ENCODE measurements around the gene FAAH2.
"Not testable (repeated sequence)": the region's sequence is repeated elsewhere in the genome, so short reads cannot be mapped to it uniquely, and the experiment has no call there.

FAAH2 gene

DNA sequence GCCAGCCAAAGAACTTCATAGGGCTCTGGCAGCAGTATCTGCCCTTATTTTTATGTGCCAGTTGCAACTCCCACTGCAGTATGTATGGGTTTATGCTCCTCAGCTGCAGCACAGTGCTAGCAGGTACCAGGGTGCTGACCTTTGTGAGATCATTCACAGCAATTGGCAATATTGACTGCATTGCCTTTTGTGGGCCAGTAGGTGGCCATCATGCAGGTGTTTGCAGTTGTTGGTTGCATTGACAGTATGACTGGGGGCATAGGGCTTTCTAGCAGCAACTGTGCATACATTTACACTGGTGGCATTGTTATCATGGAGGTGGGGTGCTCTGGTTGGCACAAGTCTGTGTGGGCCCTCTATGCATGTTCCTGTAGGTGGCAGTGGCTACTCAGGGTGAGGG lies 42.5 kb downstream of the FAAH2 start:
- TF ChIP-seq POLR2AphosphoS5 (IDR thresholded peaks at IDR 0.05; ENCODE audit: low read depth) (no peak), GABPA (IDR thresholded peaks at IDR 0.05; ENCODE audit: low read depth) (no peak), SPI1 (IDR thresholded peaks at IDR 0.05; ENCODE audit: borderline replicate concordance, low read depth) (no peak), CTCF (IDR thresholded peaks at IDR 0.05; ENCODE audit: insufficient read depth, low read length) (no peak)
- TF ChIP-seq, protein P1, sequence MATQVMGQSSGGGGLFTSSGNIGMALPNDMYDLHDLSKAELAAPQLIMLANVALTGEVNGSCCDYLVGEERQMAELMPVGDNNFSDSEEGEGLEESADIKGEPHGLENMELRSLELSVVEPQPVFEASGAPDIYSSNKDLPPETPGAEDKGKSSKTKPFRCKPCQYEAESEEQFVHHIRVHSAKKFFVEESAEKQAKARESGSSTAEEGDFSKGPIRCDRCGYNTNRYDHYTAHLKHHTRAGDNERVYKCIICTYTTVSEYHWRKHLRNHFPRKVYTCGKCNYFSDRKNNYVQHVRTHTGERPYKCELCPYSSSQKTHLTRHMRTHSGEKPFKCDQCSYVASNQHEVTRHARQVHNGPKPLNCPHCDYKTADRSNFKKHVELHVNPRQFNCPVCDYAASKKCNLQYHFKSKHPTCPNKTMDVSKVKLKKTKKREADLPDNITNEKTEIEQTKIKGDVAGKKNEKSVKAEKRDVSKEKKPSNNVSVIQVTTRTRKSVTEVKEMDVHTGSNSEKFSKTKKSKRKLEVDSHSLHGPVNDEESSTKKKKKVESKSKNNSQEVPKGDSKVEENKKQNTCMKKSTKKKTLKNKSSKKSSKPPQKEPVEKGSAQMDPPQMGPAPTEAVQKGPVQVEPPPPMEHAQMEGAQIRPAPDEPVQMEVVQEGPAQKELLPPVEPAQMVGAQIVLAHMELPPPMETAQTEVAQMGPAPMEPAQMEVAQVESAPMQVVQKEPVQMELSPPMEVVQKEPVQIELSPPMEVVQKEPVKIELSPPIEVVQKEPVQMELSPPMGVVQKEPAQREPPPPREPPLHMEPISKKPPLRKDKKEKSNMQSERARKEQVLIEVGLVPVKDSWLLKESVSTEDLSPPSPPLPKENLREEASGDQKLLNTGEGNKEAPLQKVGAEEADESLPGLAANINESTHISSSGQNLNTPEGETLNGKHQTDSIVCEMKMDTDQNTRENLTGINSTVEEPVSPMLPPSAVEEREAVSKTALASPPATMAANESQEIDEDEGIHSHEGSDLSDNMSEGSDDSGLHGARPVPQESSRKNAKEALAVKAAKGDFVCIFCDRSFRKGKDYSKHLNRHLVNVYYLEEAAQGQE (IDR thresholded peaks at IDR 0.05; ENCODE audit: insufficient replicate concordance, low read depth): no peak
- DNase-seq (ENCODE audit: low read depth in 1 of 2, low spot score in 1 of 2): no peak
- no peak overlapping the region for H3K27ac ChIP-seq (replicated peaks)
- H3K4me3 ChIP-seq (replicated peaks; ENCODE audit: insufficient read depth, low read length): no peak overlapping the region
- H3K27me3 ChIP-seq (ENCODE audit: insufficient read depth, poor library complexity, severe bottlenecking): no peaks in the 10 kb centered on the region

DNA sequence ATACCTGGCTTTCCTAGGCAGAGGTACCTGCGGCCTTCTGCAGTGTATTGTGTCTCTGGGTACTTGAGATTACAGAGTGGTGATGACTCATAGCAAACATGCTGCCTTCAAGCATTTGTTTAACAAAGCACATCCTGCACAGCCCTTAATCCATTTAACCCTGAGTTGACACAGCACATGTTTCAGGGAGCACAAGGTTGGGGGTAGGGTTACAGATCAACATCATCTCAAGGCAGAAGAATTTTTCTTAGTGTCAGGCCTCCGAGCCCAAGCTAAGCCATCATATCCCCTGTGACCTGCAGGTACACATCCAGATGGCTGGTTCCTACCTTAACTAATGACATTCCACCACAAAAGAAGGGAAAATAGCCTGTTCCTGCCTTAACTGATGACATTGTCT lies 49.3 kb downstream of the FAAH2 start:
- not testable (repeated sequence) for H3K27ac ChIP-seq (replicated peaks); DNase-seq (ENCODE audit: low read depth in 1 of 2, low spot score in 1 of 2); H3K4me3 ChIP-seq (replicated peaks; ENCODE audit: insufficient read depth, low read length); H3K27me3 ChIP-seq (ENCODE audit: insufficient read depth, poor library complexity, severe bottlenecking)

- Histone ChIP-seq H3K4me3 (replicated peaks; ENCODE audit: insufficient read depth, low read length) (no peak overlapping the region), H3K27ac (replicated peaks) (no peak overlapping the region), H3K27me3 (ENCODE audit: insufficient read depth, poor library complexity, severe bottlenecking) (no peaks in the 10 kb centered on the region)
- TF ChIP-seq POLR2AphosphoS5 (IDR thresholded peaks at IDR 0.05; ENCODE audit: low read depth): no peak
- no peak for TF ChIP-seq CTCF (IDR thresholded peaks at IDR 0.05; ENCODE audit: insufficient read depth, low read length)
- TF ChIP-seq GABPA (IDR thresholded peaks at IDR 0.05; ENCODE audit: low read depth): no peak
- DNase-seq (ENCODE audit: low read depth in 1 of 2, low spot score in 1 of 2): no peak
Measured at GRCh38 chrX:57353472-57354132, 67.1 kb downstream of the FAAH2 start.

DNA sequence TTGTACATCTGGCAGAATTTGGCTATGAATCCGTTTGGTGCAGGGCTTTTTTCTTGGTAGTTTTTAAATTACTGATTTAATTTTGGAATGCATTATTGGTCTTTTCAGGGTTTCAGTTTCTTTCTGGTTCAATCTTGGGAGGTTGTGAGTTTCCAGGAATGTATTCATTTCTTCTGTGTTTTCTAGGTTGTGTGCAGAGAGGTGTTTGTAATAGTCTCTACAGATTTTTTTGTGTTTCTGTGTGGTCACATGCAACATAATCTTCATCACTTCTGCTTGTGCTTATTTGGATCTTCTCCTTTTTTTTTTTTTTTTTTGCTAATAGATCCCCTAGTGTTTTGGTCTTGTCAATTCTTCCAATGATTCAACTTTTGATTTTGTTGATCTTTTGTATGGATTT lies 77.6 kb downstream of the FAAH2 start:
- no peak for TF ChIP-seq CTCF (IDR thresholded peaks at IDR 0.05; ENCODE audit: insufficient read depth, low read length)
- TF ChIP-seq, protein P1 (IDR thresholded peaks at IDR 0.05; ENCODE audit: insufficient replicate concordance, low read depth): no peak
- TF ChIP-seq SPI1 (IDR thresholded peaks at IDR 0.05; ENCODE audit: borderline replicate concordance, low read depth): no peak
- TF ChIP-seq GABPA (IDR thresholded peaks at IDR 0.05; ENCODE audit: low read depth): no peak
- TF ChIP-seq POLR2AphosphoS5 (IDR thresholded peaks at IDR 0.05; ENCODE audit: low read depth): no peak
- Histone ChIP-seq H3K4me3 (replicated peaks; ENCODE audit: insufficient read depth, low read length) (no peak overlapping the region), H3K27me3 (ENCODE audit: insufficient read depth, poor library complexity, severe bottlenecking) (no peaks in the 10 kb centered on the region), H3K27ac (replicated peaks) (no peak overlapping the region)
- DNase-seq (ENCODE audit: low read depth in 1 of 2, low spot score in 1 of 2): no peak
